Liver (tissue), 9 donors: ENCODE data around the gene PRDM1. TPM values are rescaled to one million over a fixed set of nuclear protein-coding genes. Genes with fewer than 3 reads are reported as not detected.

Source experiments
- DNase-seq: peaks from one replicate; pipeline ENCODE4 v3.0.0-alpha.2; 2017; ENCODE audit warnings: low spot score
- H3K27ac ChIP-seq, 2 donors: one replicate each; pipeline ENCODE4 v1.7.0; 2013; ENCODE audit warnings: inconsistent platforms in 2 of 2, low read length in 2 of 2, control low read depth in 1 of 2, low read depth in 1 of 2, mild to moderate bottlenecking in 1 of 2
- H3K27me3 ChIP-seq, 4 donors: one replicate each; pipeline versions ENCODE4 v1.6.1 to v1.7.0; 2013; ENCODE audit warnings: low read length in 3 of 4, inconsistent platforms in 1 of 4, mild to moderate bottlenecking in 1 of 4, moderate library complexity in 1 of 4; ENCODE audit not compliant: control insufficient read depth in 4 of 4, insufficient read depth in 4 of 4
- H3K36me3 ChIP-seq, 4 donors: one replicate each; pipeline versions ENCODE4 v1.6.1 to v1.7.0; 2013; ENCODE audit warnings: low read length in 3 of 4, mild to moderate bottlenecking in 3 of 4, low read depth in 1 of 4, moderate library complexity in 1 of 4; ENCODE audit not compliant: control insufficient read depth in 4 of 4, insufficient read depth in 3 of 4
- H3K4me1 ChIP-seq, 4 donors: one replicate each; pipeline versions ENCODE4 v1.6.1 to v1.7.0; 2013; ENCODE audit warnings: low read length in 3 of 4, mild to moderate bottlenecking in 3 of 4, moderate library complexity in 1 of 4; ENCODE audit not compliant: control insufficient read depth in 4 of 4, insufficient read depth in 4 of 4
- H3K4me3 ChIP-seq, 3 donors: one replicate each; pipeline versions ENCODE4 v1.6.1 to v1.7.0; 2013; ENCODE audit warnings: low read length in 3 of 3, control low read depth in 1 of 3, low read depth in 1 of 3, mild to moderate bottlenecking in 1 of 3
- H3K9ac ChIP-seq, 2 donors: one replicate each; pipeline ENCODE4 v1.7.0; 2013; ENCODE audit warnings: low read length in 2 of 2, mild to moderate bottlenecking in 2 of 2, moderate library complexity in 2 of 2, control low read depth in 1 of 2, low read depth in 1 of 2
- H3K9me3 ChIP-seq, 4 donors: one replicate each; pipeline versions ENCODE4 v1.6.1 to v1.7.0; 2013; ENCODE audit warnings: low read length in 3 of 4; ENCODE audit not compliant: control insufficient read depth in 4 of 4
- REST ChIP-seq: IDR thresholded peaks from 2 replicates; pipeline ENCODE4 v1.6.1; 2016; ENCODE audit warnings: antibody characterized with exemption, mild to moderate bottlenecking
- TAF1 ChIP-seq: conservative IDR thresholded peaks from 2 replicates; pipeline ENCODE4 v1.6.1; 2016; ENCODE audit warnings: antibody characterized with exemption, mild to moderate bottlenecking
- YY1 ChIP-seq: IDR thresholded peaks from 2 replicates; pipeline ENCODE4 v1.6.1; 2016; ENCODE audit warnings: antibody characterized with exemption, mild to moderate bottlenecking
- WGBS: extraction: QIAGEN DNeasy Blood & Tissue Kit; methylation state at CpG from one replicate; pipeline ENCODE4 v1.1.7; 2013; 5-methylcytosine and 5-hydroxymethylcytosine counted together
- polyA plus RNA-seq, 2 donors: library from polyadenylated mRNA; stranded (reverse) in 1 of 2; unstranded in 1 of 2; fragments of 200-250 nt in 1 of 2; fragments of >200 nt in 1 of 2; fragmentation: Nextera tagmentation in 1 of 2; extraction: Ambion mirVana in 1 of 2; gene quantifications; one replicate each; pipeline versions ENCODE4 v1.2.1 to v1.2.3, GENCODE V29; 2013 to 2015
- total RNA-seq, 2 donors: library from RNA; depleted of rRNA; stranded (reverse); fragments of >200 nt; gene quantifications; one replicate each; pipeline ENCODE4 v1.2.3, GENCODE V29; 2014
- TF ChIP-seq, protein P1 (sequence below): IDR thresholded peaks from 2 replicates; pipeline ENCODE4 v1.6.1; 2016; ENCODE audit warnings: antibody characterized with exemption
- donor health status: healthy.
- donor health status: healthy.
- donor health status: healthy.
- donor health status: healthy.
- donor health status: healthy.

PRDM1 gene
- total and polyA plus RNA-seq, 4 donors: 0.37 to 2.8 (median 0.65) TPM

- TF ChIP-seq, protein P1, sequence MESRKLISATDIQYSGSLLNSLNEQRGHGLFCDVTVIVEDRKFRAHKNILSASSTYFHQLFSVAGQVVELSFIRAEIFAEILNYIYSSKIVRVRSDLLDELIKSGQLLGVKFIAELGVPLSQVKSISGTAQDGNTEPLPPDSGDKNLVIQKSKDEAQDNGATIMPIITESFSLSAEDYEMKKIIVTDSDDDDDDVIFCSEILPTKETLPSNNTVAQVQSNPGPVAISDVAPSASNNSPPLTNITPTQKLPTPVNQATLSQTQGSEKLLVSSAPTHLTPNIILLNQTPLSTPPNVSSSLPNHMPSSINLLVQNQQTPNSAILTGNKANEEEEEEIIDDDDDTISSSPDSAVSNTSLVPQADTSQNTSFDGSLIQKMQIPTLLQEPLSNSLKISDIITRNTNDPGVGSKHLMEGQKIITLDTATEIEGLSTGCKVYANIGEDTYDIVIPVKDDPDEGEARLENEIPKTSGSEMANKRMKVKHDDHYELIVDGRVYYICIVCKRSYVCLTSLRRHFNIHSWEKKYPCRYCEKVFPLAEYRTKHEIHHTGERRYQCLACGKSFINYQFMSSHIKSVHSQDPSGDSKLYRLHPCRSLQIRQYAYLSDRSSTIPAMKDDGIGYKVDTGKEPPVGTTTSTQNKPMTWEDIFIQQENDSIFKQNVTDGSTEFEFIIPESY: no peak
- TF ChIP-seq REST (no peak), YY1 (no peak)
- Histone ChIP-seq H3K9ac (no peak overlapping the region), H3K27ac (no peak overlapping the region), H3K36me3 (no peaks in the 10 kb centered on the region), H3K4me1 (no peaks in the 10 kb centered on the region), H3K27me3 (no peaks in the 10 kb centered on the region), H3K4me3 (no peak overlapping the region), H3K9me3 (no peaks in the 10 kb centered on the region)
- DNase-seq: no peak
- 62% methylated on average over 10 of the region's 10 CpGs for WGBS
These were observed 24.2 kb downstream of the PRDM1 start for GRCh38 chr6:106110164-106110826.

DNA sequence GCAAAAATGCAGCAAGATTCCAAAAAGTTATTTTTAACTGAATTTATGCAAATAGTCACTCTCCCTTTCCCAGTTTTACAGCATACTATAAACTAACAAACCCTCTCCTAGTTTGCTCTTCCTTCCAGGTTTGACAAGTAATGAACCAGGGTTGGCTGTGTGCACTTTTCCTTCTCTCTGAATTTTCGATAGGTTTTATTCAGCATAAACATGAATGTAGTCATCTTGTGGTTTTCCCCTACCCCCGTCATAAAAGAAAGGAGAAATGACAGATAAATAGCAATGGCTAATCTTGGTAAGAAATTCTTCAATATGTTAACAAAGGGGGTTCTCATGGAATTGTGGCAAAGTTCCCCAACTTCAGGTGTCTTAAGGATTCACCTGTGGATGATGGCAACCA lies 26.3 kb downstream of the PRDM1 start:
- TF ChIP-seq REST (no peak), TAF1 (no peak)
- H3K27ac ChIP-seq: no peak overlapping the region
- H3K4me3 ChIP-seq: no peak overlapping the region
- H3K27me3 ChIP-seq: no peaks in the 10 kb centered on the region
- H3K36me3 ChIP-seq: no peaks in the 10 kb centered on the region
- WGBS: 62% methylated on average over 2 of the region's 2 CpGs
- no peak for DNase-seq
- H3K9me3 ChIP-seq: no peaks in the 10 kb centered on the region
- H3K9ac ChIP-seq: no peak overlapping the region
- no peaks in the 10 kb centered on the region for H3K4me1 ChIP-seq

GRCh38 chr6:106113256-106113959 lies 27.3 kb downstream of the PRDM1 start:
- no peak overlapping the region for H3K4me3 ChIP-seq
- no peaks in the 10 kb centered on the region for H3K9me3 ChIP-seq
- no peak overlapping the region for H3K27ac ChIP-seq
- H3K4me1 ChIP-seq: no peaks in the 10 kb centered on the region
- no peaks in the 10 kb centered on the region for H3K36me3 ChIP-seq
- no peak for TF ChIP-seq TAF1
- H3K27me3 ChIP-seq: no peaks in the 10 kb centered on the region
- H3K9ac ChIP-seq: no peak overlapping the region
- 76% methylated on average over 10 of the region's 10 CpGs for WGBS
- no peak for DNase-seq
